PC-9 (cell line): ENCODE data around the gene C11orf21.

Source experiments
- CTCF ChIP-seq: fragments of 200-600 bp; sonication (generic); conservative IDR thresholded peaks from 2 replicates; pipeline ENCODE4 v1.6.1; 2017; ENCODE audit warnings: mixed run types, antibody characterized with exemption, mild to moderate bottlenecking, moderate library complexity
- EZH2 ChIP-seq: fragments of 200-600 bp; sonication (generic); IDR thresholded peaks from 2 replicates; pipeline ENCODE4 v1.8.0; 2017; ENCODE audit warnings: antibody characterized with exemption, low read depth

DNA sequence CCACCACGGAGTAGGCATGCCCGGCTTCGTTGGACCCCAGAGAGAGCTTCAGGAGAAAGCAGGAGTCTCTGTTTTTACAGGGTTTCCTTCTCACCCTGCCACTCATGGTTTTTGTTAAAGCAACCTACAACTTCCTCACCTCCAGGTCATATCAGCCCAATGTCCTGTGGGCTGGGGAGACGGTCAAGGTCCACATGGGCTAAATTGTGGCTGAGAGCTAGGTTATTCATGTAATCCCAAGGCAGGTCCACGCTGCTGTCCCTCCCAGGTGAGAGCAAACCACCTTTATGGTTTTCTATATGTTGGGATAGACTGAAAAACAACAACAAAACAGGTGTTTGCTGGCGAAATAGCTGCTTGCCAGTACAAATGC is 19.6 kb upstream of the C11orf21 start:
- no peak for TF ChIP-seq EZH2
- TF ChIP-seq CTCF = no peak
